Mesothelial cell of epicardium (in vitro differentiated cells): ENCODE results near the gene TMEM43. TPM values are rescaled to one million over a fixed set of nuclear protein-coding genes. Genes with fewer than 3 reads are reported as not detected.

Experiments
- DNase-seq, 2 experiments: peaks; one replicate each; pipeline ENCODE4 v3.0.0; 2021; ENCODE audit warnings: low spot score in 2 of 2; ENCODE audit not compliant: unreplicated experiment in 2 of 2
- H3K27ac Mint-ChIP-seq: 2 replicates; pipeline ENCODE4 v1.8.0; 2021; ENCODE audit warnings: mixed read lengths
- H3K27me3 Mint-ChIP-seq: 2 replicates; pipeline ENCODE4 v1.8.0; 2021; ENCODE audit warnings: low read depth, mixed read lengths
- H3K36me3 Mint-ChIP-seq: 2 replicates; pipeline ENCODE4 v1.8.0; 2021; ENCODE audit warnings: mixed read lengths
- H3K4me1 Mint-ChIP-seq: 2 replicates; pipeline ENCODE4 v1.8.0; 2021; ENCODE audit warnings: mixed read lengths
- H3K4me3 Mint-ChIP-seq: 2 replicates; pipeline ENCODE4 v1.8.0; 2021; ENCODE audit warnings: mild to moderate bottlenecking, moderate library complexity, mixed read lengths
- H3K9me3 Mint-ChIP-seq: 2 replicates; pipeline ENCODE4 v1.8.0; 2021; ENCODE audit warnings: mixed read lengths
- total RNA-seq: library from RNA; stranded (reverse); gene quantifications from 3 replicates; pipeline ENCODE4 v1.2.1, GENCODE V29; 2021
- TF ChIP-seq, protein P1 (sequence below): fragments of 200-600 bp; sonication (generic); IDR thresholded peaks from one replicate; pipeline ENCODE4 v1.5.0; 2021; ENCODE audit warnings: antibody characterized with exemption; ENCODE audit not compliant: unreplicated experiment

Gene TMEM43
- total RNA-seq, 1 donor from 2014 or later: 50.0 TPM

DNA sequence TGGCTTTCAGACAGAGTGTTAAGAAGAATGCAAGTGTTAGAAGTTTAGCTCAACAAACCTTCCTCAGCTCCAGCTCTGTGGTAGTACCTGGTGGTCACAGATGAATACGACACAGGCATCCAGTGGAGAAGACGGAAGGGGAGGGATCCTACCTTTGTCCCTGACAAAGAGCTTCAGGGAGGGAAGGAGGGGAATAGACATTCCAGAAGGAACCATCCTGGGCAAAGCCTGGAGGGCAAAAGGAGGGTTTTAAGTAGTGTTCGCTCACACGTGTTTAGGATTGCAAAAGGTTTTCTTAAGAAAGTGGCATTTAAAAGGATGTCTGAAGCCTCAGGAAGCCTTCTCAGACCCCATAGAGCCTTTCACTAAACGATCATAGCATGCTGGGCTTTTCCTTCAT is 3.0 kb upstream of the TMEM43 start:
- TF ChIP-seq, protein P1, sequence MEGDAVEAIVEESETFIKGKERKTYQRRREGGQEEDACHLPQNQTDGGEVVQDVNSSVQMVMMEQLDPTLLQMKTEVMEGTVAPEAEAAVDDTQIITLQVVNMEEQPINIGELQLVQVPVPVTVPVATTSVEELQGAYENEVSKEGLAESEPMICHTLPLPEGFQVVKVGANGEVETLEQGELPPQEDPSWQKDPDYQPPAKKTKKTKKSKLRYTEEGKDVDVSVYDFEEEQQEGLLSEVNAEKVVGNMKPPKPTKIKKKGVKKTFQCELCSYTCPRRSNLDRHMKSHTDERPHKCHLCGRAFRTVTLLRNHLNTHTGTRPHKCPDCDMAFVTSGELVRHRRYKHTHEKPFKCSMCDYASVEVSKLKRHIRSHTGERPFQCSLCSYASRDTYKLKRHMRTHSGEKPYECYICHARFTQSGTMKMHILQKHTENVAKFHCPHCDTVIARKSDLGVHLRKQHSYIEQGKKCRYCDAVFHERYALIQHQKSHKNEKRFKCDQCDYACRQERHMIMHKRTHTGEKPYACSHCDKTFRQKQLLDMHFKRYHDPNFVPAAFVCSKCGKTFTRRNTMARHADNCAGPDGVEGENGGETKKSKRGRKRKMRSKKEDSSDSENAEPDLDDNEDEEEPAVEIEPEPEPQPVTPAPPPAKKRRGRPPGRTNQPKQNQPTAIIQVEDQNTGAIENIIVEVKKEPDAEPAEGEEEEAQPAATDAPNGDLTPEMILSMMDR: no peak
- Mint-ChIP-seq H3K27ac (no peak overlapping the region), H3K4me1 (peaks cover 40% of the 10 kb centered on the region), H3K36me3 (peaks cover 13% of the 10 kb centered on the region), H3K9me3 (no peaks in the 10 kb centered on the region), H3K4me3 (no peak overlapping the region), H3K27me3 (no peaks in the 10 kb centered on the region)
- DNase-seq: no peak

DNA sequence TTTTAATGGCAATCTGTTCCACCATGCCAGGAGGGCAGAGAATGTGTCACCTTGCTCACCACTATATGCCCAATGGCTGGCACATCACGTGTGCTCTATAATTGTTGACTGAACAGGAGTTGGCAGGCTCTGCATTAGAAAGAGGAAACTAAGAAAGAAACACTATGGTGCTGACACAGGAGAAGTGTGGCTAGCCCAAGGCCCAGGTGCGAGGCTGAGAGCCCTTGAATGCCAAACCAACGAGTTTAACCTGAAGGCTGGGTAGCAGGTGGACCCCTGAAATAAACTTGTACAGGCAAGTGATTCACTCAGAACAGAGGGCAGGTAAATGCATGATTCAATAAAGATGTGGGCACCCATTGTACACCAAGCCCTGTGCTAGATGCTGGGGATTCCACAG is 2.6 kb upstream of the TMEM43 start:
- peak overlapping the region; percentile 1 for H3K4me3 Mint-ChIP-seq
- H3K27ac Mint-ChIP-seq: no peak overlapping the region
- peaks cover 42% of the 10 kb centered on the region for H3K4me1 Mint-ChIP-seq
- H3K36me3 Mint-ChIP-seq: peaks cover 13% of the 10 kb centered on the region
- no peaks in the 10 kb centered on the region for H3K9me3 Mint-ChIP-seq
- H3K27me3 Mint-ChIP-seq: no peaks in the 10 kb centered on the region
- TF ChIP-seq, protein P1: no peak
- peak in 1 of 2 experiments; percentile 7 for DNase-seq

DNA sequence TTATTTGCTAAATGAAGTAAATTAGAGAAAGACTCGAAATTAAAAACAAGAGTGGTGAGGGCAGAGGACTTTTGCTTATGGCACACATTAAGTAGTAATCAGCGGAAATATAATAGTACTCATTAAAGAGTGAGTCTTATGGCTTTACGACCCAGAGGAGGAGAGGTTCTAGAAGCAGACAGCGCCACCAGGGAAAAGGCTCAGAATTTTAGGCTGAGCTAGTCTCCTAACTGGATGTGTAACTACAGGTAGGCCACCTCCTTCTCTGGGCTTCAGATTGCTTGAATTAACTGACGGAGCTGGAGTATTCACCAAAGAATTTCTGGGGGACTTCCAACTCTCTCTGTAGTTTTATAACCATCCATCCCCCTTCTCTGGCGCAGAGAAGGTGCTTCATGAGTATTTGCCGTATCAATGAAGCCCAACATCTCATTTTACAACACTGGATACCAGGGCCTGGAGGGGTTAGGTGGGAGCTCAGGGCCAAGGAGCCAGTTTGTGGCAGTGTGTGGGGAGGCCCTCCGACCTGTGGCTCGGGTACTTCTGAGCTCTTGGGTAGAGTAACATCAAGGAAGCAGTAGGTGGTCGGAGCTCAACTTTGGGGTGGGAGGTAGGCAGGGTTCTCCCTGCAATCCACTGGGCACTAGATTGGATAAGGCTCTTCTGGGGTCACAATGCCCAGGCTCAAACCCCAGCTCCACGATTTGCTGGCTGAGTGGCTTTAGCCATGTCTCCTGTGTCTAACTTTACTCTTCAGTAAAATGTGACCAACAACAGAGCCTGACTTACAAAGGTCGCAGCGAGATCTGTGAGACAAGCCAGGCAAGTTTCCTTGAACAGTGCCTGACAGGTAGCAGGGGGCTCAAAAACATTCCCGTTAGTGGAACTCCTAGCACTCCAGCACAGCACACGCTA is 1.3 kb upstream of the TMEM43 start:
- H3K36me3 Mint-ChIP-seq: peaks cover 19% of the 10 kb centered on the region
- peaks cover 45% of the 10 kb centered on the region for H3K4me1 Mint-ChIP-seq
- H3K27me3 Mint-ChIP-seq: no peaks in the 10 kb centered on the region
- H3K27ac Mint-ChIP-seq: peak overlapping the region; percentile 88
- peak in 1 of 2 experiments; percentile 25 for DNase-seq
- H3K9me3 Mint-ChIP-seq: no peaks in the 10 kb centered on the region
- H3K4me3 Mint-ChIP-seq: peak overlapping the region; percentile 100
- TF ChIP-seq, protein P1: no peak

DNA sequence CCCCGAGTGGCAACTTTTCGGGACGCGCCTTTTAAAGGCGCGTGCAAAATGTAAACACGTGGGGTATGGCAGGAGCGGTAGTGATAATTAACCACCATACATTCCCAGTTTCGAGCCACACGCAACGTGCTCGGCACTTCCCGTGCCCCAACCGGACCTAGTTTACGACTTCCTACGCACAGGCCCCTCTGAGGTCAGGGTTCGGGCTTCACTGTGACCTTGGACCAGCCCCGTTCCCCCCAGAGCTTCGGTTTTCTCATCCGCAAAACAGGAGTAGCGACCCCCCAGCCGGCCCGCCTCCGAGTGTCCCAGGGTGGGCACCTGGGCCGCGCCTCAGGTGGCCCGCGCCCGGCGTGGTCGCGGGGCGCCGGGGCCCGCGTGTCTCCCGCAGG is 633 bp upstream of the TMEM43 start:
- peaks cover 24% of the 10 kb centered on the region for H3K36me3 Mint-ChIP-seq
- TF ChIP-seq, protein P1: no peak
- H3K4me3 Mint-ChIP-seq: peak overlapping the region; percentile 100
- H3K27ac Mint-ChIP-seq: peak overlapping the region; percentile 88
- no peak for DNase-seq
- no peaks in the 10 kb centered on the region for H3K27me3 Mint-ChIP-seq
- H3K4me1 Mint-ChIP-seq: peaks cover 45% of the 10 kb centered on the region
- no peaks in the 10 kb centered on the region for H3K9me3 Mint-ChIP-seq

DNA sequence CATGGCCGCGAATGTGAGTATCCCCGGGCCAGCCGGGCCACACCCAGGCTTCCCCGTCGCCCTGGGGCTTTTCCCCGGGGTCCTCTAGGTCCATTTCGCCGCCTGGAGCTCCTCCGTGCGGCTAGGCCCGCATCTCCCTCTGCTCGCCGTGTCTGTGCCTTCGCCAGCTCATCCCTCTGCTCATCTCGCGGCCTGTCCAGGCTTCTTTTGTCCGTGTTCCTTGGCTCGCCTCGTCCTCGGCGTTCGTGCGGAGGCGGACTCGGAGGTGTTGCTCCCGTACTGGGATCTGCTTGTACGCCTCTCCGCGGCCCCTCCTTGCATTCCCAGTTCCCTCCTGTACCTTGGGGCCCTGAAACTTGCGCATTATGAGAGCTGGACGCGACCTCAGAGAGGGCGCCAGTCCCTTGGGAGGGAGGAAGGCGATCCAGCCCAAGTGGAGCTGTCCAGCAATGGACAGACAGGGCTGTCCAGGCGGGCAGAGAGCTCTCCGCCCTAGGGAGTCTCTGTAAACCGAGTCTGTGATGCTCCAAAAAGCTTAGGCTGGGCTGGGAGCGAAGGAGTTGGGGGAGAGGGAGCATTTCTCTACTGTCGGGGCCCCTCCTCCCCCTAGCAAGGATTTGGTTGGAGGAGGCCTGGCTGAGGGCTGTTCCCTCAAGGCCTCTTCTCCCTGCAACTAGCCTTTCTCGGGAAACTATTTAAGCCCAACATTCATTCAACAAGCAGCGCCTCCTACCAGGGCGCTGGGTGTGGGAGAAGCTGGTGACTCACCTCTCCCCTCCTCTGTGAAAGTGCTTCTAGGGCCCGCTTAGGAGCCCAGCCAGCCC is 553 bp downstream of the TMEM43 start:
- H3K27me3 Mint-ChIP-seq: no peaks in the 10 kb centered on the region
- H3K9me3 Mint-ChIP-seq: no peaks in the 10 kb centered on the region
- H3K27ac Mint-ChIP-seq: peak overlapping the region; percentile 100
- TF ChIP-seq, protein P1: no peak
- DNase-seq: no peak
- peaks cover 24% of the 10 kb centered on the region for H3K36me3 Mint-ChIP-seq
- peaks cover 45% of the 10 kb centered on the region for H3K4me1 Mint-ChIP-seq
- peak overlapping the region; percentile 100 for H3K4me3 Mint-ChIP-seq
